Hepatocyte (in vitro differentiated cells): ENCODE results near the gene STARD5.

Experiments used
- CTCF ChIP-seq: fragments of 200-600 bp; sonication (generic); IDR thresholded peaks from 2 replicates; pipeline ENCODE4 v1.5.1; 2016; ENCODE audit warnings: antibody characterized with exemption, mild to moderate bottlenecking; ENCODE audit not compliant: poor library complexity
- EZH2phosphoT487 ChIP-seq: fragments of 200-600 bp; sonication (generic); IDR thresholded peaks from one replicate; pipeline ENCODE4 v1.6.1; 2018; ENCODE audit warnings: antibody characterized with exemption, mild to moderate bottlenecking, low read depth, moderate library complexity; ENCODE audit not compliant: unreplicated experiment, severe bottlenecking

GRCh38 chr15:81339851-81340250 is 15.9 kb upstream of the STARD5 start:
- TF ChIP-seq EZH2phosphoT487 = no peak
- TF ChIP-seq CTCF = no peak
